ENCODE measurements around the gene IGSF9B. TPM values are rescaled to one million over a fixed set of nuclear protein-coding genes. Genes with fewer than 3 reads are reported as not detected.
"Not testable (repeated sequence)": the region's sequence is repeated elsewhere in the genome, so short reads cannot be mapped to it uniquely, and the experiment has no call there.

Gene IGSF9B, protein sequence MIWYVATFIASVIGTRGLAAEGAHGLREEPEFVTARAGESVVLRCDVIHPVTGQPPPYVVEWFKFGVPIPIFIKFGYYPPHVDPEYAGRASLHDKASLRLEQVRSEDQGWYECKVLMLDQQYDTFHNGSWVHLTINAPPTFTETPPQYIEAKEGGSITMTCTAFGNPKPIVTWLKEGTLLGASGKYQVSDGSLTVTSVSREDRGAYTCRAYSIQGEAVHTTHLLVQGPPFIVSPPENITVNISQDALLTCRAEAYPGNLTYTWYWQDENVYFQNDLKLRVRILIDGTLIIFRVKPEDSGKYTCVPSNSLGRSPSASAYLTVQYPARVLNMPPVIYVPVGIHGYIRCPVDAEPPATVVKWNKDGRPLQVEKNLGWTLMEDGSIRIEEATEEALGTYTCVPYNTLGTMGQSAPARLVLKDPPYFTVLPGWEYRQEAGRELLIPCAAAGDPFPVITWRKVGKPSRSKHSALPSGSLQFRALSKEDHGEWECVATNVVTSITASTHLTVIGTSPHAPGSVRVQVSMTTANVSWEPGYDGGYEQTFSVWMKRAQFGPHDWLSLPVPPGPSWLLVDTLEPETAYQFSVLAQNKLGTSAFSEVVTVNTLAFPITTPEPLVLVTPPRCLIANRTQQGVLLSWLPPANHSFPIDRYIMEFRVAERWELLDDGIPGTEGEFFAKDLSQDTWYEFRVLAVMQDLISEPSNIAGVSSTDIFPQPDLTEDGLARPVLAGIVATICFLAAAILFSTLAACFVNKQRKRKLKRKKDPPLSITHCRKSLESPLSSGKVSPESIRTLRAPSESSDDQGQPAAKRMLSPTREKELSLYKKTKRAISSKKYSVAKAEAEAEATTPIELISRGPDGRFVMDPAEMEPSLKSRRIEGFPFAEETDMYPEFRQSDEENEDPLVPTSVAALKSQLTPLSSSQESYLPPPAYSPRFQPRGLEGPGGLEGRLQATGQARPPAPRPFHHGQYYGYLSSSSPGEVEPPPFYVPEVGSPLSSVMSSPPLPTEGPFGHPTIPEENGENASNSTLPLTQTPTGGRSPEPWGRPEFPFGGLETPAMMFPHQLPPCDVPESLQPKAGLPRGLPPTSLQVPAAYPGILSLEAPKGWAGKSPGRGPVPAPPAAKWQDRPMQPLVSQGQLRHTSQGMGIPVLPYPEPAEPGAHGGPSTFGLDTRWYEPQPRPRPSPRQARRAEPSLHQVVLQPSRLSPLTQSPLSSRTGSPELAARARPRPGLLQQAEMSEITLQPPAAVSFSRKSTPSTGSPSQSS (N-terminal part only)
- total RNA-seq, result 2.0 TPM

DNA sequence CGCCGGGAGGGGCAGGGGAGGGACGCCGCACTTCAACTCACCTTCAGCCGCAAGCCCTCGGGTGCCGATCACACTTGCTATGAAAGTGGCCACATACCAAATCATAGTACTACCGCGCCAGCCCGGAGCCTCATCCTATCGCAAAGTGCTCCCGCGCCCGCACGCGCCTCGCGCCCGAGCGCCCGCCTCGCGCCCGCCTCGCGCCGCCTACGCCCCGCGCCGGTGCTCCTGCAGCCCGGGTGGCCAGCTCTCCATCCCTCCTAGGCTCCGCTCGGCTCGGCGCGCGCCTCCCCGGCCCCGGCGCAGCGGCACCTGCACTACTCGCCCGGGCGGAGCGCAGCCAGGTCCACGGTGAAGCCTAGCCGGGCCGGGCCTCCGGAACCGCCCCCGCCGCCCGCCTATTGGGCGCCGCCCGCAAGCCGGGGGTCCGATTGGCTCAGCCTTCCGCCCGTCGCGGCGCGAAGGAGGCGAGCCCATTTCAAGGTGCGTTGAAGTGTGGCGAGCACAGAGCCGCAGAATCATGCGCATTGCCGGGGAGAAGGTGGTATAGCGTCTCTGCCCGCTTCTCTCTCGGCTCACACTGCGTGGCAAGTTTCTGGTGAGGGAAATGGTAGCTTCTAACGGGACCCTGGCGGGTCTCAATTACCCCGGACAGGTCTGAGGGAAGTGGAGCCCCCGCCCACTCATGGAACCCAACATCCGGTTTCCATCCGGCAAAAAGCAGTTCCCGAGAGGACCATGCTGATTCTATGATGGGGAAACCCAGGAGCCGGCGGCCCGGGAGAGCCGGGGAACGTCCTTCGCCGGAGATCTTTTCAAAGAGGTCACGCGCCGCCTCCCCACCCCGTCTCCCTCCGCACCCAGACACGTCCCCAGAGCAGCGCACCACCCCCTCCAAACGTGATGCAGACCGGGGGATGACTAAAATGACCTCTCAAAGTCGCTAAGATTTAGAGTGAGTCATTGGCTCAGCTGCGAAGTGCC lies at the start of gene IGSF9B:
IGSF9B (minus strand) TSS at position 319 of the 984 bp plus-strand sequence; CDS start at position 105, 214 bp downstream.
- DNase-seq, result peak; percentile 8

DNA sequence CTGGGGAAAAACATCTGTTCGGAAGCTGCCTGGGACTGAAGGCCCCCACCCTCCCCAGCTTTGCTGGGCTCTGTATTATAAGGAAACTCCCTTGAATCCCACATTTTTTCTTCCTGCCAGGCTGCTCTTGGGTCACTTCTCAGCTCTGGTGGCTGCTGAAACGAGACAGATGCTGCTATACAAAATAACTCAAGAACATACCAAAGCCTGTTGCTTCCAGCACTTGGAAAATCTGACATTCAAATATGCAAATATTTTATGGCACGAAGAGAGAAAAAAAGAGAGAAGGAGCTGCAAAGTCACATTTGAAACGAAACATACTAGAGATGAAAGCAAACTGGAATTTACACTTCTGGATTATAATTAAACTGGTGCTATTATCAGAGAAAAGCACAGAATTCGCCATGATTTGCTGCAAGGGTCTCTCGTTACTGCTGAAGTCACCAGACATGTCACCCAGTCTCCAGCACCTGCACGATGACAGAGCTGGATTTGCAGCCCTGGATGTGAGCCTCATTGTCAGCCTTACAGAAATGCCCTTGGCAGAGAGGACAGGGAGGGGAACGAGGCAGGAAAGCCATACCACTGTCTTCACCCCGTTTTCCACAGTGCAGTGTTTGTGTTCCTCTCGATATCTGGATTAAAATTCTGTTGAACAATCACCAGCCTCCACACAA lies 47.9 kb upstream of the IGSF9B start:
- peak; percentile 67 for DNase-seq

DNA sequence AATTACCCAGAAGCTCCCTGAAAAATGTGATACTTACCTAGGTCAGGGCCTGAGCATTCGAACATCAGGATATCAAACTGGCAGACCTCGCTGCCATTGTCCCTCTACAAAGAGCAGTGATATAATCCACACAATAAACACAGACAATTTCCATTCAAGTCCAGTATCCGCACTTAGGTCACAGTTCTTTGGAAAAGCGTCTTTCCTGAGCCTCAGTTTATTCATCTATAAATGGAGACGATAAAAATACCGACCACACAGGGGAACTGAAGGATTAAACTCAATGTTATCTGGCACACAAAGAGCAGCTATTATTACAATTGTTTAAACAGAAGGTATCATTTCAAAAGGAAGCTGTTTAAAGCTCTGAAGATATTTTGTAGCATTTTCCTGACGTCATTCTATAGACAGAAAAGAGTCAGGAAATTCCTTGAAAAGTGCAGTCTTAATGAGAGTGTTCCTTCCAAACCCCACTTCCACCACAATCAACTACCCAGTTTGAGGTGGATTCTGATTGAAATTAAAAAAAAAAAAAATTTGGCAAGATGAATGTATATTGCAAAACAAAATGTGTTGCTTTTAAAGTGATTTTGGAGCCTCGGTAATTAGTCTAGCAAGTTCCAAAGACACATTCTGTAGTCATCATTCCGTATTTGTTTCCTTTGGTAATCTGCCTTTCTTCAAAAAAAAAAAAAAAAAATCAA lies 47.2 kb upstream of the IGSF9B start:
- no peak for DNase-seq

DNA sequence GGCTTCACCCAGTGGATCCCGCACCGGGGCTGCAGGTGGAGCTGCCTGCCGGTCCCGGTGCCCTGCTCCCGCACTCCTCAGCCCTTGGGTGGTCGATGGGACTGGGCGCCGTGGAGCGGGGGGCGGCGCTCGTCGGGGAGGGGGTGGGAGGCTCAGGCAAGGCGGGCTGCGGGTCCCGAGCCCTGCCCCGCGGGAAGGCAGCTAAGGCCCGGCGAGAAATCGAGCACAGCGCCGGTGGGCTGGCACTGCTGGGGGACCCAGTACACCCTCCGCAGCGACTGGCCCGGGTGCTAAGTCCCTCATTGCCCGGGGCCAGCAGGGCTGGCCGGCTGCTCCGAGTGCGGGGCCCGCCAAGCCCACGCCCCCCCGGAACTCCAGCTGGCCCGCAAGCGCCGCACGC lies 46.1 kb upstream of the IGSF9B start:
- not testable (repeated sequence) for DNase-seq

DNA sequence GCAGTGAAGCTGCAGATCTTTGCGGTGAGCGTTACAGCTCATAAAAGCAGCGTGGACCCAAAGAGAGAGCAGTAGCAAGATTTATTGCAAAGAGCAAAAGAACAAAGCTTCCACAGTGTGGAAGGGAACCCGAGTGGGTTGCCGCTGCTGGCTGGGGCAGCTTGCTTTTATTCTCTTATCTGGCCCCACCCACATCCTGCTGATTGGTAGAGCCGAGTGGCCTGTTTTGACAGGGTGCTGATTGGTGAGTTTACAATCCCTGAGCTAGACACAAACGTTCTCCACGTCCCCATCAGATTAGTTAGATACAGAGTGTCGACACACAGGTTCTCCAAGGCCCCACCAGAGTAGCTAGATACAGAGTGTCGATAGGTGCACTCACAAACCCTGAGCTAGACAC lies 45.6 kb upstream of the IGSF9B start:
- DNase-seq, result not testable (repeated sequence)

DNA sequence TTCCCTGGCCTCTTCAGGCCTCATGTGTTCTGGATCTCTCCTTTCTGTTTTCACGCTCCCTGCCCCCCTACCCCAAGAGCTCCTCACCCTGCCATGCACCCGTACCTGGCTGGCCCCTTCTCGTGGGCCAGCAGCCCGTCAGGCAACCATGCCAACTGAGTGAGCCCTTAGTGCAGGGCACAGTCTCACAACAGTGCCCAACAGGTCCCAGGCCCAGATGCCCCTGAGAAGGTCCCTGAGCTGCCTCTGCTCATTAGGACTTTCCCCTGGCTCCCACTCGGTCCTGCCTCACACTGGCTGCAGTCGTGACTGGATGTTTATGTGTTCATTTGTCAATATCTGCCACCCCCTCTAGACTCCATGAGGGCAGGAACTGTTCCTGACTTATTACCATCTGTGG lies 44.8 kb upstream of the IGSF9B start:
- no peak for DNase-seq

DNA sequence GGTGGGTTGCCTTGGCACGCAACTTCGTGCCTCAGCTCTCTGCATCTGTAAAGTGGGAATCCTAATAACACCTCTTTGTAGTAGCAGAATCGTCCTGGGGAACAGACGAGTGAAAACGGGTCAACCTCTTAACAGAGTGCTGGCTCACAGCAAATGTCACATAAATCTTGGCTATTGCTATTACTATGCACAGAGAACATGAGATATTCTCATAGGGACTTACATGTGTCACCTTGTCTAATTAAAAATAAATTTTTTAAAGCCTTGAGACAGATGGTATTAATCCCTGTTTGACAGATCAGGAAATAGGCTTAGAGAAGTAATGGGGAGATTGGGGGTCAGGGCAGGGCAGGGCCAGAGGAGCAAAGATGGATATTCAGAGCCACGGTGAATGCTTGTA lies 44.3 kb upstream of the IGSF9B start:
- no peak for DNase-seq

DNA sequence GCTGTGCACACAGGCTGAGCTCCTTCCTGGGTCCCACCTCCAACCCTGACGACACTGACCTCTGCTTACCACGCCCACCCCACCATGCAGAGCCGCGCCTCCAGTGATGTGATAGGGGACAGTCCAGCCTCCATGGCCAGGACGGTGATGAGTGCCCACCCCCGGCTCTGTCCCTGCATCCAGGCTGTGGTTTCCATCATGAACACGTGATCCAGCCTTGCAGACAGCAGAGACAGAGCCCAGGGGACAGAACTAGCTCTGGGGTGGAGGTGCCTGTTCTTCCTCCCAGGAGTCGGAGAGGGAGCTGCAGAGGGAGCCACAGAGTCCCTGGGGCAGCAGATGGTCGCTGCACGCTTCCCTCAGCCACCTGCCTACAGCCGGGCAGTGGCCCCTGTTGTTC lies 42.6 kb upstream of the IGSF9B start:
- DNase-seq, result no peak

DNA sequence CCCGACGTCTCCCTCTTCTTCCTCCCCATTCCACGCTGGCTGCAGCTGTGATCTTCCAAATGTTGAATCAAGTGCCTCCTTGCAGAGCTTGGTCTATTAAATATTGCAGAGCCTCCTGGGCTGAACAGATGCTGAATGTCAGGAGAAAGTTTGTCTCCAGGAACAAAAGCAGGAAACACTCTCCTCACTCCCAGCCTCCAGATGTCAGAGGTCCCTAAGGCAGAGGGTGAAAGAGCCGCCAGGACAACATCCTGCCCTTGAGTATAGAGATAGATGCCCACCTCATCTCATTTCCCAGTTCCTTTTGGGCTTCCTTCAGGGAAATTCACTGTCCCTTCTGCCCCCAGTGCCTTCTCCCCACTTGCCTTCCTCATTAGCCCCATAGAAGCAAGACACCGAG lies 40.8 kb upstream of the IGSF9B start:
- DNase-seq, result no peak

DNA sequence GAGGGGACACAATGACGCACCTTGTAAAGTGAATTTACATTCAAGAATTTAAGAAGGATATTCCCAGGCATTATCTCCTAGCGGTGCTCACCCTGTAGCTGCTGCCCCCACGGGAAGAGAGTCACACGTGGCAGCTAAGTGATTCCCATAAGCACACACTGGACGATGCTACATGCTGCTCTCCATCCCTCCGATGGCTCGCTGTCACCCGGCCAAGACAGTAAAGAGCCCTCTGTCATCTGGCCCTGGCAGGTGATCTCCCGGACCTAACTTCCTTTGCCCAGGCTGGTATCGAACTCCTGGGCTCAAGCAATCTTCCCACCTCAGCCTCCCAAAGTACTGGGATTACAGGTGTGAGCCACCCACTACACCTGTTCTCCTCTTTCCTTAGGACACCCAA lies 39.9 kb upstream of the IGSF9B start:
- DNase-seq, result no peak

DNA sequence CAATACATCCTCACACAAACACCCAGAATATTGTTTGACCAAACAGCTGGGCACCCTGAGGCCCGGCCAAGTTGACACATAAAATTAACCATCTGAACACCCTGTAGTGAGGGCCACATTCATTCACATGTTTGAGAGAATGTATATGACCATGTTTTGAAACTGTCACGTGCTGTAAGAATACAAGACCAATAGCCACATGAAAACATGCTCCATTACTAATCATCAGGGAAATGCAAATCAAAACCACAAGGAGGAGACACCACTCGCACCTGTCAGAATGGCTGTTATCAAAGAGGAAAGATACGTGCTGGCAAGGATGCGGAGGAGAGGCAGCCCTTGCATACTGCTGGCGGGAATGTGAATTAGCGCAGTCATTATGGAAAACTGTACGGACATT lies 38.3 kb upstream of the IGSF9B start:
- DNase-seq, result no peak

DNA sequence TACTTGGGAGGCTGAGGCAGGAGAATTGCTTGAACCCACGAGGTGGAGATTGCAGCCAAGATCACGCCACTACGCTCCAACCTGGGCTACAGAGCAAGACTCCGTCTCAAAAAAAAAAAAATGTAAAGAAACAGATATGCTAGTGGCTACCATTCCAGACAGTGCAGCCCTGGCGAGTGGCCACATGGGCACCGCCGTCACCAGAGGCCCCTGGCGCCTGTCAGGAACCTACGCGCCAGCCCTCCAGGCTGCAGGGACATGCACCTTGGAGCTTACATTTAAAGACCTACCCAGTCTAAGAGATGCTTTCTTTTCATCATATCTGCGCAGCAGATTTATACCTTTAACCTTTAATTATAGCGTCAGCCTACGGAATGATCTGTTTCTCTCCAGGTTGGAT lies 37.2 kb upstream of the IGSF9B start:
- no peak for DNase-seq

DNA sequence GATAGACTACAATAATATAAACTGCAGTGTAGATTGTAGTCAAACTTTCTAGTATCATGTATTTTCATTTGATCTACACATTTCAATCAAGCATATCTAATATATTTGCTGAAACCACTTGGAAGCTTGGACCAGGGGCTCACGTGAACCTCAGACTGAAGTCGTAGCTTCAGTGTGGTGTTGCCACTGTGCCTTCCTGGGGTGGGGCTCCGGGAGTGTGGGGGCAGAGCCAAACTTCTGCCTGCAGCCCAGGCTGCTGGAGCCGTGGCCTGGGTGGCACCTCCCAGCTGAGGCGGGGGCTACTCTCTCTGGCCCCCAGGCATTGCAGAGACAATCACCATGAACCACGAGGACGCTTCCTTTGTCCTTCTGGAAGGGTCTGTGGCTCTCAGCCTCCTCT lies 36.3 kb upstream of the IGSF9B start:
- DNase-seq, result no peak

DNA sequence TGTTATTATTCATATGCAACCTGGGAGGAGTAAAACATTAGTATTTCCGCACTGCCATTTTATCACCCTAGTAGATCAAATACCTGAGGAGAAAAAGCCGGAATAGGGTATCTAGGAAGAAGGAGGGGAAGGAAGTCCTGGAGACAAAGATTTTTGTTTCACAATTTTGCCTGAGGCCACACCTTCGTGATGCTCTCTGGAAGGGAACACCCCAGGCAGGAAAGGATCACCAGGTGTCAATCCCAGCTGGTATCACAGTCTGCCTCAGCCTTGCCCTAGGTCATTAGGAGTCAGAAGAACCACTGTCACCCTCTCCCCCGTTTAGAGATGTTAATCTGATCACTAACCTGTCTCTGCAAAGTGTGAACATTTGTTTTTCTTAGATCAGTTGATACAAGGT lies 35.4 kb upstream of the IGSF9B start:
- DNase-seq, result no peak

DNA sequence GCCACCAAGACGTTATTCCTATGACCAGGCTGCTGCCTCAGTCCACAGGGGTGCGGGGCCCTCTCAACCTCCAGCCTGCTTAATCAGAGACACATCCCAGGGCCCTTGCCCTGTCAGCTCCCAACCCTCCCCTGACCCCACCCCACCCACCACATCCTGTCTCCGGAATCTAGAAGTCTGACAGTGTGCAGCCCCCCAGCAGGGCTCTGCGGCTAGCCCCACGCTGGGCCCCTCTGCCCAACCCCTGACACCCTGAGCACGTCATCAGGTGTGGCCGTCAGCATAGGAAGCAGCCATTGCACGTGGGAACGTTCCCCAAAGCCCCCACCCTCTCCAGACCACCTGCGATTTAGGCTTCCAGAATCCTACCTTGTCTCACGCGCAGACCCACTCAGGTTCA lies 34.3 kb upstream of the IGSF9B start:
- DNase-seq, result no peak

DNA sequence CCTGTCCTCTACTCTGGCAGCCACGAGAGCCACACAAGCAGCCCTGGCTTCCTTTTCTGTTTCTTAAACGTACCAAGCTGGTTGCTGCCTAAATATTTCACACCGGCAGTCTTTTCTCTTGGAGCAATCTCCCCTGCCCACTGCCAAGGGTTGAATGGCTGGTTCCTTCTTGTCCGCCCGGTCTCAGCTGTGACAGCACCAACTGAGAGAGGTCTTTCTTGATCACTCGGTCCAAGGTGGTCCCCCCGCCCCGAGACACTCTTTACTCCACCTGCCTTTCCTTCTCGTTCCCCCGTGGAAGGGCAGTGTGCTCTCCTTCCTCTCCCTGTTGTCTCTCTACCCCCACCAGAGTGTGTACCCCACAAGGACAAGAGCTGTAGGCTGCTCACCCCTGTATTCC lies 33.7 kb upstream of the IGSF9B start:
- no peak for DNase-seq

DNA sequence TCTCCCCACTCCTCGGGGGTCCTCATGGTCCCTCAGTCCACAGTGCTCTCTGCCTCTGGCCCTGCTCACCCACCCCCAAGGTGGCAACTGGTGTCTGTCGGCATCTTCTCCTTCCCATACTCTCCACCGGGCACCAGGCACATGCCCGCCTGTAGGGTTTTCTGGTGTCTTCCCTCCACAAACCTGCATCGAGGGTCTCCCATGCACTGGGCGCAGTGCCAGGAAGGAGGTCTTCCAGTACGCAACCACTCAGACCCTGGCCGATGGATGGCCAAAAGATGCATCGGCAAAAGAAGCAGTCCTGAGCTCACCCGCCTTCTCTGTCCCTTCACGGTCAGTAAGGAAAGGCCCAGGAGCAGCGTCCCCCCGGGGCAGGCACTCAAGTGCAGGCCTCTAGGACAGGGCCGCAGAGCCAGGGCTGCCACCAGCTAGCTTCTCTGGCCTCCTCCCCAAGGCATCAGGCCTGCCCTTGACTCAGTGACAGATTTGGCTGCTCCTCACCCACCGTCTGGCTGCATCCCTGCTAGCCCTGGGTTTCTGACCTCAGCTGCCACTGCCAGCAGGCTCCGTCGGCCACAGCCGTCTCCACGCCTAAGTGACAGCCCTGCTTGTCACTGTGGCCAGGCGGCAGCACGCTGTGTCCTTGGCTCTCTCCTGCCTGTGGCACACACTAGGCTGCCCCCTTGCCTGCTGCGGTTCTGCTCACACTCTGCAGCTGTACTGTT lies 32.1 kb upstream of the IGSF9B start:
- DNase-seq, result no peak

DNA sequence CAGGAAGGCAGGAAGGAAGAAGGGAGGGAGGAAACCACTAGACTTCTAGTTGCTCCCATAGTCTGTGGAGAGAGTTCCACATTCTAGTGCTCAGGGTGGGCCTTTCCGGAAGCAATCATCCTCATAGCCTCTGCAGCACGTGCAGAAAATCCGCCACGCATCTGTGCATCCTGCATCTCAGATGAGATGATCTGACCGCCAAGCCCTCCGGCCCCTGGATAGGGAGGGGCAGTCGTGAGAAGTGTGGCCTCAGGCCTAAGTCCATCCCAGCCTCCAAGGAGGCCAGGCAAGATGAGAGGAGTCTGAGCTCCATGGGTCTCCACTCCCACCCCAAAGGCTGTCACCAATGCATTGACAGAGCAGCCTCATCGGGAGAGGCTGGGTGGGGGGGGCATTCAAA lies 30.4 kb upstream of the IGSF9B start:
- no peak for DNase-seq

Measured in skin of body (tissue), 2 donors.